HAP-1 (cell line): ENCODE results near the gene DIP2C.
A peak's percentile ranks its signal among the peaks of the same experiment; 100 is the strongest.
"Not testable (repeated sequence)": the region's sequence is repeated elsewhere in the genome, so short reads cannot be mapped to it uniquely, and the experiment has no call there.

ENCODE experiments used
- DNase-seq, 2 experiments: peaks; one replicate each; pipeline ENCODE4 v3.0.0-alpha.2; 2016 to 2020; ENCODE audit warnings: low spot score in 2 of 2
- H3K27me3 ChIP-seq: fragments of 250-450 bp; sonication (Bioruptor Pico); 2 replicates; pipeline ENCODE4 v1.5.1; 2020; ENCODE audit warnings: low read depth, mild to moderate bottlenecking, moderate library complexity
- H3K36me3 ChIP-seq: fragments of 250-450 bp; sonication (Bioruptor Pico); replicated peaks from 2 replicates; pipeline ENCODE4 v1.5.1; 2020; ENCODE audit warnings: mild to moderate bottlenecking
- H3K4me1 ChIP-seq: fragments of 250-450 bp; sonication (Bioruptor Pico); 2 replicates; pipeline ENCODE4 v1.5.1; 2020; ENCODE audit warnings: mild to moderate bottlenecking
- H3K4me3 ChIP-seq: fragments of 250-450 bp; sonication (Bioruptor Pico); 2 replicates; pipeline ENCODE4 v1.5.1; 2020; ENCODE audit warnings: mild to moderate bottlenecking, moderate library complexity
- H3K9me3 ChIP-seq: fragments of 250-450 bp; sonication (Bioruptor Pico); 2 replicates; pipeline ENCODE4 v1.5.1; 2020; ENCODE audit warnings: mild to moderate bottlenecking, moderate library complexity
- in situ Hi-C: fragments of 300-500 bp; cut with MboI; formaldehyde crosslinking; loops from 3 replicates; pipeline ENCODE4 v1.14.3; 2020; ENCODE audit warnings: low sequenced_read_pairs, inconsistent platforms, mixed read lengths

Gene DIP2C

DNA sequence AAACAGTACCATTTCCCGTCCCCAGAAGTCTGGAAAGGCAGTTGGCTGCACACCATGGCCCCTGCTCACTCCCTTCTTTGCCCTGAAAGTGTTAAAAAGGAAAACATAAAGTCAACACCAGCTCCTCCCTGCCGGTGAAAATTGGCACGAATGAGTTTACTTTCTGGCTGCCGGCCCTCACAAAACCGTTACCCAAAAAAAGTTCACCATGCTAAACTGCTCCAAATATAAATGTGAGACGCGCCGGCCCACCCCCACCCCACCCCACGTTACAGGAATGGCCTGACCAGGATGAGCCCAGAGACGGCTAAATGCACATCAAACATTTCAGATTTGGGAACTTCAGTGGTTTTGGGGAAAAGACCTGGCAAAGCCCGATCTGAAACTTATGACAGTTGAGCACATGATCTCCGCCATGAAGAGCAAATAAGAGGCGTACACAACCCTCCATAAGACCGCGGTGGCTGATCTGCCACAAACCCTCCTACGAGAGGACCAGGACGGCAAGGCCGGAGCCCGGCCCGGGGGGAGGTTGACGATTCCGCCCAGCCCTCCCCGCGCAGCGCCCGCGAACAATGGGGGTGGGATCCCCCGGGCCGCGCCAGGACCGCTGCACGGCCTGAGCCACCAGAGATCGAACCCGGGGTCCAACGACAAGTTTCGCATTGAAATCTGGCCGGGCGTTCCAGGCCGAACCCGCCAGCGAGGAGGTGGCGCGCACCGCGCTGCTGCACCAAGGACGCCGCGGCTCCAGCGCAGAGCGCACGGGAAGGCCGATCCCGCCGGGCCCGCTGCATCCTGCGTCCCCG is 952 bp downstream of the DIP2C start:
- no peaks in the 10 kb centered on the region for H3K27me3 ChIP-seq
- peak in 1 of 2 experiments; percentile 56 for DNase-seq
- in situ Hi-C loops: no loop called here
- no peaks in the 10 kb centered on the region for H3K9me3 ChIP-seq
- H3K4me1 ChIP-seq: no peaks in the 10 kb centered on the region
- no peaks in the 10 kb centered on the region for H3K36me3 ChIP-seq
- peak overlapping the region; percentile 68 for H3K4me3 ChIP-seq

GRCh38 chr10:687583-688311 is 1.7 kb downstream of the DIP2C start:
- in situ Hi-C loops: no loop called here
- Histone ChIP-seq H3K9me3 (no peaks in the 10 kb centered on the region), H3K27me3 (no peaks in the 10 kb centered on the region), H3K4me3 (peak overlapping the region; percentile 68), H3K4me1 (no peaks in the 10 kb centered on the region), H3K36me3 (no peaks in the 10 kb centered on the region)
- no peak for DNase-seq

GRCh38 chr10:686155-686931 is 3.1 kb downstream of the DIP2C start:
- no peaks in the 10 kb centered on the region for H3K9me3 ChIP-seq
- no peak for DNase-seq
- in situ Hi-C loops: no loop called here
- no peak overlapping the region for H3K4me3 ChIP-seq
- no peaks in the 10 kb centered on the region for H3K36me3 ChIP-seq
- no peaks in the 10 kb centered on the region for H3K27me3 ChIP-seq
- no peaks in the 10 kb centered on the region for H3K4me1 ChIP-seq

DNA sequence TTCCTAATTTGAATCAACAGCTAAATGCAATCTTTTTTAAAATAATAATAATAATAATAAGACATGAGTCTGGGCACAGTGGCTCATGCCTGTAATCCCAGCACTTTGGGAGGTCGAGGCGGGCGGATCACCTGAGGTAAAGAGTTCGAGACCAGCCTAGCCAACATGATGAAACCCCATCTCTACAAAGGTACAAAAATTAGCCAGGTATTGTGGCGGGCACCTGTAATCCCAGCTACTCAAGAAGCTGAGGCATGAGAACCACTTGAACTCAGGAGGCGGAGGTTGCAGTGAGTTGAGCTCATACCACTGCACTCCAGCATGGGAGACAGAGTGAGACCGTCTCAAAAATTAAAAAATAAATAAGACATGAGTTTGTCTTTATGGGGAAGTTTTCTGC is 3.9 kb downstream of the DIP2C start:
- in situ Hi-C loops: no loop called here
- no peaks in the 10 kb centered on the region for H3K9me3 ChIP-seq
- H3K4me1 ChIP-seq: no peaks in the 10 kb centered on the region
- no peaks in the 10 kb centered on the region for H3K36me3 ChIP-seq
- H3K4me3 ChIP-seq: no peak overlapping the region
- no peak for DNase-seq
- H3K27me3 ChIP-seq: no peaks in the 10 kb centered on the region

DNA sequence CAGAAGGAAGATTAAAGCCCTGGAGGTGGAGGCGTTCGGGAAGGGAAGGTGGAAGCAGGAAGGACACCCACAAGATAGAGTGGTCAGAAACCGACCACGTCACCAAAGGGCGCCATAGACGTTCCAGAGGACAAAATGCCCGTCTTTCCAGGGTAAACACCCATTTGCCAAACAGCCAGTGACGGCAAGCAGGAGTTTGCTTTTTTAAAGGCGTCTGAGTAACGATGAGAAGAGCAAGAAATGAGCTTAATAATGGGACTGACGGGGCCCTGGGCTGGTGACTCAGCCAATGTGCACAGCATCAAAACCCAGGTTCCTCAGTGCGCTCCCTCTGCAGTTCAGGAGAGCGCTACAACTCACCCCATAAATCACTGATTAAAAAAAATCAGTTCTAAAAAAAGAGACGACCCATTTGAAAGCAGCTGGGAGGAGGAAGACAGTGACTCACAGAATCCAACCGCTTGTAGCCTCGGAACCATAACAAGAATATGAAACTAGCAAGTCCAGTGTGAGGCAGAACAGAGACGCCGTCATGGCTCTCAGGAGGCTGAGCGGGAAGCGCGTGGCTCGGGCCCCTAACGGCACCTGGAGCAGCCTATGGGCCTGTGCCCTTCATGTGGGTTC is 5.9 kb downstream of the DIP2C start:
- Histone ChIP-seq H3K4me1 (no peaks in the 10 kb centered on the region), H3K36me3 (no peaks in the 10 kb centered on the region), H3K4me3 (no peak overlapping the region), H3K9me3 (no peaks in the 10 kb centered on the region), H3K27me3 (no peaks in the 10 kb centered on the region)
- DNase-seq: no peak
- in situ Hi-C loops: no loop called here

GRCh38 chr10:682931-683447 is 6.5 kb downstream of the DIP2C start:
- in situ Hi-C loops: no loop called here
- H3K4me1 ChIP-seq: no peaks in the 10 kb centered on the region

DNA sequence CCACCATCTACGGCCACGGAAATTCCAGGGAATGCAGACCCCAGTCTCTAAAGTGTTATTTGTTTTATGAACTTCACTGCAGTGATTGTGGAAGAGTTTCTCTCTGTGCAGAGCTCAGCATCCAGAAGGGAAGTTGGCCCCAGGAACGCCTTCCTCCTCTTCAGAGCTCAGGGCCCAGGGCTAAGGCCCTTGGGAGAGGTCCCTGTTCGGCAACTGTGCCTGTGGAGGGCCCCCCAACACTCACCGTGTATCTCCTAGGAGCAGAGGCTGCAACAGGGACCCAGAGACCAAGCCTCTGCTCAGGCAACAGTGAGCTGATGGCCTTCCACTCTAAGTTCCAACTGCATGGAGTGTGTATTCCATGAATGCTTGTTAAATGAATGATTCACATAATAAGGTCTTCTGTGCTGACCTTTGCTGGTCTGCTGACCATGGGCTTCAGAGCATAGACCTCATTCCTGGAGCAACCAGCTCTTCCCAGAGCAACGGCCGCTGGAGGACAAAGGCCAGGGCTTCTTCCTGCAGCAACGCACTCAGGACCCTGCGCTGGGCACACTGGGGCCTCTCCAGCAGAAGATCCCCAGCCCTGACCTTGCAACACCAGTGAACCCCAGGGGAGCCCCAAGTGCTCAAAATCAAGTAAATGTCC is 7.7 kb downstream of the DIP2C start:
- no peak overlapping the region for H3K4me3 ChIP-seq
- in situ Hi-C loops: no loop called here
- no peaks in the 10 kb centered on the region for H3K27me3 ChIP-seq
- DNase-seq: no peak
- no peaks in the 10 kb centered on the region for H3K9me3 ChIP-seq
- H3K36me3 ChIP-seq: no peaks in the 10 kb centered on the region
- no peaks in the 10 kb centered on the region for H3K4me1 ChIP-seq

More at GRCh38 chr10:682931-683447, 6.5 kb downstream of the DIP2C start:
- Histone ChIP-seq H3K36me3 (no peaks in the 10 kb centered on the region), H3K9me3 (no peaks in the 10 kb centered on the region), H3K27me3 (no peaks in the 10 kb centered on the region), H3K4me3 (no peak overlapping the region)
- no peak for DNase-seq

GRCh38 chr10:680745-681144 is 8.7 kb downstream of the DIP2C start:
- H3K9me3 ChIP-seq: no peaks in the 10 kb centered on the region
- no peaks in the 10 kb centered on the region for H3K36me3 ChIP-seq
- in situ Hi-C loops: no loop called here
- H3K4me3 ChIP-seq: no peak overlapping the region
- no peaks in the 10 kb centered on the region for H3K4me1 ChIP-seq
- no peak for DNase-seq
- no peaks in the 10 kb centered on the region for H3K27me3 ChIP-seq

DNA sequence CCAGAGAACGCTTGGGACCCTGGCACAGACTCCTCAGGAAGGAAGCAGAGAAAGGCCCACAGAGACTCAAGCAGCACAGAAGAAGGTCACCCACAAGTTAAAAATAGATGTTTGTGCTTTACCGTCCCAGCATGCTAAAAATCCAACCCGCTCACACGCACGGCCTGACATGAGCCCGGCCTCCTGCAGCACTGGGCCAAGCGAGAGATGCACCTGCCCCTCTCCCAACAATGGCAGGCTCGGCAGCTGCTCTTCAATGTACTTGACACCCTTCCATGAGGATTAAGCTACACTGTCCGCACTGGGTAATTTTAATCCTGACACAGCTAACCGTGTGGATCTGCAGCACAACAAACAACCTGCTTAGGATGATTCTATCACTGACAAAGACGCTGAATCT is 9.3 kb downstream of the DIP2C start:
- H3K27me3 ChIP-seq: no peaks in the 10 kb centered on the region
- no peaks in the 10 kb centered on the region for H3K9me3 ChIP-seq
- DNase-seq: no peak
- no peaks in the 10 kb centered on the region for H3K36me3 ChIP-seq
- in situ Hi-C loops: no loop called here
- no peak overlapping the region for H3K4me3 ChIP-seq
- H3K4me1 ChIP-seq: no peaks in the 10 kb centered on the region

DNA sequence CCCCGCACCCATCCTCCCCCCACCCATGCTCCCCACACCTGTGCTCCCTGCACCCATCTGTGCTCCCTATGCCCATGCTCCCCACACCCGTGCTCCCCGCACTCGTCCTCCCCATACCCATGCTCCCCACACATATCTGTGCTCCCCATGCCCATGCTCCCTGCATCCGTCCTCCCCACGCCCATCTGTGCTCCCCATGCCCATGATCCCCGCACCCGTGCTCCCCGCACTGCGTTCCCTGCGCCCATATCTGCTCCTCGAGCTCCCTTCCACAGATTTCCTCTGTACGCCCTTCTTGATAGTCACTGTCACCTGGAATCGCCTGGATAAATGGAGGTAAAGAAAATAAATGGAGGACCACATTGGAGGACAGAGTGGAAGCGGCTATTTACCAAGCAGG is 9.9 kb downstream of the DIP2C start:
- Histone ChIP-seq H3K9me3 (no peaks in the 10 kb centered on the region), H3K36me3 (no peaks in the 10 kb centered on the region), H3K4me1 (no peaks in the 10 kb centered on the region), H3K4me3 (no peak overlapping the region), H3K27me3 (no peaks in the 10 kb centered on the region)
- in situ Hi-C loops: no loop called here
- DNase-seq: no peak

DNA sequence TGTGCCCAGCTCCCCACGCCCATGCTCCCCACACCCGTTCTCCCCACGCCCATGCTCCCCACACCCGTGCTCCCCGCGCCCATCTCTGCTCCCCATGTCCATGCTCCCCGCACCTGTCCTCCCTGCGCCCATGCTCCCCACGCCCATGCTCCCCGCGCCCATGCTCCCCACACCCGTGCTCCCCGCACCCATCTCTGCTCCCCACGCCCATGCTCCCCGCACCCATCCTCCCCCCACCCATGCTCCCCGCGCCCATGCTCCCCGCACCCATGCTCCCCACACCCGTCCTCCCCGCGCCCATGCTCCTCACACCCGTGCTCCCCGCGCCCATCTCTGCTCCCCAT is 10.8 kb downstream of the DIP2C start:
- H3K9me3 ChIP-seq, DNase-seq, H3K4me3 ChIP-seq, H3K36me3 ChIP-seq, H3K4me1 ChIP-seq, in situ Hi-C loops, H3K27me3 ChIP-seq: not testable (repeated sequence)

- Histone ChIP-seq H3K4me3 (no peak overlapping the region), H3K36me3 (no peaks in the 10 kb centered on the region), H3K27me3 (no peaks in the 10 kb centered on the region), H3K4me1 (no peaks in the 10 kb centered on the region), H3K9me3 (no peaks in the 10 kb centered on the region)
- no peak for DNase-seq
- in situ Hi-C loops: no loop called here
Observed at GRCh38 chr10:677750-678661, 11.5 kb downstream of the DIP2C start.
